Progenitor cell of endocrine pancreas (in vitro differentiated cells): ENCODE results near the gene CYCS. TPM values are rescaled to one million over a fixed set of nuclear protein-coding genes. Genes with fewer than 3 reads are reported as not detected.

Source experiments
- DNase-seq: peaks from one replicate; pipeline ENCODE4 v3.0.0; 2021; ENCODE audit warnings: low spot score; ENCODE audit not compliant: unreplicated experiment
- H3K27ac Mint-ChIP-seq: 2 replicates; pipeline ENCODE4 v1.8.0; 2021; ENCODE audit warnings: mild to moderate bottlenecking, moderate library complexity, mixed read lengths
- H3K27me3 Mint-ChIP-seq: 2 replicates; pipeline ENCODE4 v1.8.0; 2021; ENCODE audit warnings: mixed read lengths
- H3K36me3 Mint-ChIP-seq: 2 replicates; pipeline ENCODE4 v1.8.0; 2022; ENCODE audit warnings: mixed read lengths; ENCODE audit not compliant: insufficient read depth
- H3K4me1 Mint-ChIP-seq: 2 replicates; pipeline ENCODE4 v1.8.0; 2021; ENCODE audit warnings: low read depth, mixed read lengths
- H3K4me3 Mint-ChIP-seq: 2 replicates; pipeline ENCODE4 v1.8.0; 2021; ENCODE audit warnings: low read depth, mild to moderate bottlenecking, moderate library complexity, mixed read lengths
- H3K9me3 Mint-ChIP-seq: 2 replicates; pipeline ENCODE4 v1.8.0; 2021; ENCODE audit warnings: low read depth, mixed read lengths
- CTCF ChIP-seq: fragments of 200-600 bp; sonication (generic); IDR thresholded peaks from one replicate; pipeline ENCODE4 v1.5.0; 2021; ENCODE audit warnings: antibody characterized with exemption, mild to moderate bottlenecking; ENCODE audit not compliant: unreplicated experiment
- total RNA-seq: library from RNA; stranded (reverse); gene quantifications from 2 replicates; pipeline ENCODE4 v1.2.1, GENCODE V29; 2021

Gene CYCS
- total RNA-seq, 1 donor from 2014 or later = 62.3 TPM

- H3K4me1 Mint-ChIP-seq = no peaks in the 10 kb centered on the region
- H3K27me3 Mint-ChIP-seq = no peaks in the 10 kb centered on the region
- no peak overlapping the region for H3K4me3 Mint-ChIP-seq
- no peak for TF ChIP-seq CTCF
- no peak overlapping the region for H3K27ac Mint-ChIP-seq
- no peaks in the 10 kb centered on the region for H3K9me3 Mint-ChIP-seq
- no peaks in the 10 kb centered on the region for H3K36me3 Mint-ChIP-seq
- no peak for DNase-seq
These were observed 7.4 kb upstream of the CYCS start for GRCh38 chr7:25132430-25132829.

GRCh38 chr7:25126751-25127150 lies 1.7 kb upstream of the CYCS start:
- Mint-ChIP-seq H3K36me3 (peaks cover 13% of the 10 kb centered on the region), H3K4me3 (no peak overlapping the region), H3K27ac (no peak overlapping the region), H3K9me3 (no peaks in the 10 kb centered on the region), H3K27me3 (no peaks in the 10 kb centered on the region), H3K4me1 (peaks cover 17% of the 10 kb centered on the region)
- TF ChIP-seq CTCF = no peak
- DNase-seq = no peak

- H3K4me1 Mint-ChIP-seq = peaks cover 17% of the 10 kb centered on the region
- H3K36me3 Mint-ChIP-seq = peaks cover 20% of the 10 kb centered on the region
- no peaks in the 10 kb centered on the region for H3K27me3 Mint-ChIP-seq
- H3K9me3 Mint-ChIP-seq = no peaks in the 10 kb centered on the region
- peak overlapping the region; percentile 98 for H3K27ac Mint-ChIP-seq
- no peak for TF ChIP-seq CTCF
- DNase-seq = no peak
- H3K4me3 Mint-ChIP-seq = peak overlapping the region; percentile 91
These were observed 459 bp downstream of the CYCS start for GRCh38 chr7:25124465-25125136.

- Mint-ChIP-seq H3K36me3 (peaks cover 22% of the 10 kb centered on the region), H3K9me3 (no peaks in the 10 kb centered on the region), H3K27ac (no peak overlapping the region), H3K4me1 (peaks cover 17% of the 10 kb centered on the region), H3K4me3 (no peak overlapping the region), H3K27me3 (no peaks in the 10 kb centered on the region)
- TF ChIP-seq CTCF = no peak
- DNase-seq = no peak
These were observed 2.7 kb downstream of the CYCS start for GRCh38 chr7:25122373-25122772.

- peaks cover 22% of the 10 kb centered on the region for H3K36me3 Mint-ChIP-seq
These were observed 3.5 kb downstream of the CYCS start for GRCh38 chr7:25121599-25121998.

More at GRCh38 chr7:25121599-25121998, 3.5 kb downstream of the CYCS start:
- DNase-seq = no peak
- Mint-ChIP-seq H3K27ac (no peak overlapping the region), H3K27me3 (no peaks in the 10 kb centered on the region), H3K4me3 (no peak overlapping the region), H3K4me1 (peaks cover 15% of the 10 kb centered on the region), H3K9me3 (no peaks in the 10 kb centered on the region)
- no peak for TF ChIP-seq CTCF
